GM12892 (cell line): ENCODE results near the gene SUV39H1.
"Not testable (repeated sequence)": the region's sequence is repeated elsewhere in the genome, so short reads cannot be mapped to it uniquely, and the experiment has no call there.

ENCODE experiments used
- POLR2A ChIP-seq: IDR thresholded peaks from 2 replicates; pipeline ENCODE4 v1.6.1; 2011; ENCODE audit warnings: low read depth, low read length, control low read depth
- POLR2AphosphoS5 ChIP-seq: IDR thresholded peaks from 2 replicates; pipeline ENCODE4 v1.6.1; 2011; ENCODE audit warnings: low read depth, low read length, control low read depth
- TAF1 ChIP-seq: IDR thresholded peaks from 2 replicates; pipeline ENCODE4 v1.6.1; 2011; ENCODE audit warnings: low read depth, mild to moderate bottlenecking, control low read depth, low read length, borderline replicate concordance

DNA sequence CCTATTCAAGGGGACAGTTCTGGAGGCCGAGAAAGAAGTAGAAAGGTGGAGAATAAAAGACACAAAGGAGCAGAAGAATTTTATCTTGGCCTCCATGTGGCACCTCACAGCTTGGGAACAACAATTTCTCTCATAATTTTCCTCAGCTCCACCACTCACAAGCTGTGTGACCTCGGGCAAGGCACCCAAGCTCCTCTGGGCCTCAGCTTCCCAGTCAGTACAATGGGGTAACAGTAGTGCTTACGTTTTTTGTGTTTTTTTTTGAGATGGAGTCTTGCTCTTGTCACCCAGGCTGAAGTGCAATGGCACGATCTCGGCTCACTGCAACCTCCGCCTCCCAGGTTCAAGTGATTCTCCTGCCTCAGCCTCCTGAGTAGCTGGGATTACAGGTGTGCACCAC is 15.6 kb upstream of the SUV39H1 start:
- TF ChIP-seq TAF1, POLR2AphosphoS5, POLR2A: not testable (repeated sequence)
